Duodenal mucosa (tissue), 2 donors: Measurements from ENCODE around the gene HSF5.
A peak's percentile ranks its signal among the peaks of the same experiment; 100 is the strongest.
"Not testable (repeated sequence)": the region's sequence is repeated elsewhere in the genome, so short reads cannot be mapped to it uniquely, and the experiment has no call there.

Experiments used
- H3K27ac ChIP-seq: one replicate; pipeline ENCODE4 v1.7.0; 2013; ENCODE audit warnings: low read depth, low read length
- H3K27me3 ChIP-seq, 2 donors: one replicate each; pipeline ENCODE4 v1.7.0; 2013; ENCODE audit warnings: low read length in 2 of 2, control low read depth in 1 of 2; ENCODE audit not compliant: insufficient read depth in 2 of 2, control insufficient read depth in 1 of 2
- H3K36me3 ChIP-seq, 2 donors: one replicate each; pipeline ENCODE4 v1.7.0; 2013; ENCODE audit warnings: low read length in 2 of 2, control low read depth in 1 of 2; ENCODE audit not compliant: insufficient read depth in 2 of 2, control insufficient read depth in 1 of 2
- H3K4me1 ChIP-seq, 2 donors: one replicate each; pipeline ENCODE4 v1.7.0; 2013; ENCODE audit warnings: low read length in 2 of 2, control low read depth in 1 of 2; ENCODE audit not compliant: insufficient read depth in 2 of 2, control insufficient read depth in 1 of 2
- H3K4me3 ChIP-seq, 2 donors: one replicate each; pipeline ENCODE4 v1.7.0; 2013; ENCODE audit warnings: low read length in 2 of 2, low read depth in 1 of 2
- H3K9ac ChIP-seq, 2 donors: one replicate each; pipeline ENCODE4 v1.7.0; 2013; ENCODE audit warnings: low read length in 2 of 2, low read depth in 1 of 2
- H3K9me3 ChIP-seq, 2 donors: one replicate each; pipeline ENCODE4 v1.7.0; 2013; ENCODE audit warnings: low read length in 2 of 2, control low read depth in 1 of 2; ENCODE audit not compliant: control insufficient read depth in 1 of 2

Gene HSF5

DNA sequence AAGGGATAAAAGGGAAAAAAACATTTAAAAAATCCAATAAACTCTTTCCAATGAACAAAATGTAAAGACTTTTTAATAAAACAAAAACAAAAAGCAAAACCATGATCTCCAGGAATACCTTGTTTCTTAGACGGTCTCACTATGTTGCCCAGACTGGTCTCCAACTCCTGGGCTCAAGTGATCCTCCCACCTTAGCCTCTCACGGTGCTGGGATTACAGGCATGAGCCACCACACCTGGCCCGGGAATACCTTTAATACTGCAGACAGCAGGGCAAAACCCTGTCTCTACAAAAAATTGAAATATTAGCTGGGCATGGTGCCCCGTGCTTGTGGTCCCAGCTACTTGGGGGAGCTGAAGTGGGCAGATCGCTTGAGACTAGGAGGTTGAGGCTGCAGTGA lies 78.8 kb downstream of the HSF5 start:
- no peaks in the 10 kb centered on the region for H3K9me3 ChIP-seq
- no peak overlapping the region for H3K27ac ChIP-seq
- peak overlapping the region in 1 of 2 donors; percentile 48 for H3K9ac ChIP-seq
- no peaks in the 10 kb centered on the region for H3K27me3 ChIP-seq
- peak overlapping the region; percentile 12 to 35 for H3K4me3 ChIP-seq
- H3K36me3 ChIP-seq = no peaks in the 10 kb centered on the region
- peaks cover 0 to 6% of the 10 kb centered on the region in 2 donors for H3K4me1 ChIP-seq

DNA sequence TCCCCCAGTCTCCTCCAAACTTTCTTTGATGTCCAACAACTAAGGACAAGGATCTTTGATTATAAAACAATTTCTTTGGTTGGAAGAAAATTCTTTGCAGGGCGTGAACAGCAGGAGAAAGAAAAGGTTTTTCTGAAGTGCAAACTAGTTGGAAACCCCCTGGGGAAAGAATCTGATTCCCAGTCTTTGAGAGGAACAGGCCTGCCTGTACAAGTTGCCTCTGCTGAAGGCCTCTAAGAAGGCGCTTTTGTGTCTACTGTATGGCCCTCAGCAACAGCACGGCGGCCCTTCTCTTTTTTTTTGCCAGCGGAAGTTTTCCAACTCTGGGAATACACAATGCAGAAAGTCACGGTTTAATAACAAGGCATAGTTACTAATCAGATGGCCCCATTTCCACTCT lies 84.9 kb downstream of the HSF5 start:
- no peak overlapping the region for H3K27ac ChIP-seq
- H3K4me1 ChIP-seq = peaks cover 25 to 53% of the 10 kb centered on the region in 2 donors
- peaks cover 0 to 6% of the 10 kb centered on the region in 2 donors for H3K36me3 ChIP-seq
- H3K9me3 ChIP-seq = no peaks in the 10 kb centered on the region
- no peaks in the 10 kb centered on the region for H3K27me3 ChIP-seq
- H3K9ac ChIP-seq = peak overlapping the region in 1 of 2 donors; percentile 32
- H3K4me3 ChIP-seq = peak overlapping the region; percentile 3 to 13

GRCh38 chr17:58402679-58403078 lies 85.5 kb downstream of the HSF5 start:
- no peak overlapping the region for H3K27ac ChIP-seq
- no peak overlapping the region for H3K9ac ChIP-seq
- H3K27me3 ChIP-seq = no peaks in the 10 kb centered on the region
- H3K36me3 ChIP-seq = peaks cover 0 to 6% of the 10 kb centered on the region in 2 donors
- H3K4me3 ChIP-seq = no peak overlapping the region
- H3K9me3 ChIP-seq = no peaks in the 10 kb centered on the region
- H3K4me1 ChIP-seq = peaks cover 30 to 57% of the 10 kb centered on the region in 2 donors

DNA sequence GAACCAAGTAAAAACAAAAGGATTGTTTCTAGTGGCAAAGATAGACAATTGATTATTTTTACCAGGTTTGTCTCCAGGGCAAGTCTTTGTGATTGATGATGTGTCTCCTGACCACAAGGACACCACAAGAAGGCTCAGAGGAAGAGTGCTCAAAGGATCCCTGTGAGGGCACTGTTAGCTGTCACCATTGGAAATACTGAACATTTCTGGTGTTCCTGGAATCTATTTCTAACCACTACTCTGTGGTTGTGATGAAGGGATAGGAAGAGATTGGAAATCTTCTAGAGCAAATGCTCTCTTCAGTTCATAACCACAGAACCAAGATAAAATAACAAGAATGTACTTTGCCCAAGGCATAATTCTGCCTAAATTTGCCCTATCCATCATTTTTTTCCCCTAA lies 86.2 kb downstream of the HSF5 start:
- H3K9me3 ChIP-seq = no peaks in the 10 kb centered on the region
- H3K4me1 ChIP-seq = peaks cover 32 to 59% of the 10 kb centered on the region in 2 donors
- no peak overlapping the region for H3K27ac ChIP-seq
- no peak overlapping the region for H3K9ac ChIP-seq
- H3K36me3 ChIP-seq = peaks cover 0 to 6% of the 10 kb centered on the region in 2 donors
- H3K27me3 ChIP-seq = no peaks in the 10 kb centered on the region
- peak overlapping the region in 1 of 2 donors; percentile 18 for H3K4me3 ChIP-seq

GRCh38 chr17:58401287-58401686 lies 86.9 kb downstream of the HSF5 start:
- Histone ChIP-seq H3K4me1 (peaks cover 35 to 63% of the 10 kb centered on the region in 2 donors), H3K36me3 (peaks cover 0 to 6% of the 10 kb centered on the region in 2 donors), H3K27ac (no peak overlapping the region), H3K9me3 (no peaks in the 10 kb centered on the region), H3K4me3 (no peak overlapping the region), H3K9ac (no peak overlapping the region), H3K27me3 (no peaks in the 10 kb centered on the region)

- Histone ChIP-seq H3K36me3 (peaks cover 0 to 6% of the 10 kb centered on the region in 2 donors), H3K9ac (no peak overlapping the region), H3K4me3 (no peak overlapping the region), H3K4me1 (peaks cover 40 to 68% of the 10 kb centered on the region in 2 donors), H3K27me3 (no peaks in the 10 kb centered on the region), H3K27ac (no peak overlapping the region), H3K9me3 (no peaks in the 10 kb centered on the region)
Measured at GRCh38 chr17:58400826-58401225, 87.4 kb downstream of the HSF5 start.

DNA sequence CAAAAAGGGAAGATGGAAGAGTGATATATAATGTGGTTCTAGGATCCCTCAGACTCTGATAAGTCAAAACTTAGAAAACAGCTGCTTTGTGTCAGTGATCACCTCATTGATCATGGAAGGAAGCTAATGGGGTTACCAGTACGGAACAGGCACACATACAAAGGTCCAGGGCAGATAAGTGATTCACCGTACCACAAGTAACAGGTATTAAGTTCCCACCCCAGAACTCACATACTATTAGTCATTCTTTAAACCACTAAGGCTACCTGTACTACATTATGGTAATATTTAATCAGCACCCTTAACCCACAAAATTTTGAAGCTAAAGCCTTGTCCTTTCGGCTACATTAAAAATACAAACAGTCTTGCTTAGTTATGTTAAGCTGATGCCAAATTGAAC lies 88.2 kb downstream of the HSF5 start:
- Histone ChIP-seq H3K9me3 (no peaks in the 10 kb centered on the region), H3K9ac (no peak overlapping the region), H3K27me3 (no peaks in the 10 kb centered on the region), H3K27ac (no peak overlapping the region), H3K4me3 (no peak overlapping the region), H3K4me1 (peaks cover 49 to 76% of the 10 kb centered on the region in 2 donors), H3K36me3 (peaks cover 0 to 6% of the 10 kb centered on the region in 2 donors)

DNA sequence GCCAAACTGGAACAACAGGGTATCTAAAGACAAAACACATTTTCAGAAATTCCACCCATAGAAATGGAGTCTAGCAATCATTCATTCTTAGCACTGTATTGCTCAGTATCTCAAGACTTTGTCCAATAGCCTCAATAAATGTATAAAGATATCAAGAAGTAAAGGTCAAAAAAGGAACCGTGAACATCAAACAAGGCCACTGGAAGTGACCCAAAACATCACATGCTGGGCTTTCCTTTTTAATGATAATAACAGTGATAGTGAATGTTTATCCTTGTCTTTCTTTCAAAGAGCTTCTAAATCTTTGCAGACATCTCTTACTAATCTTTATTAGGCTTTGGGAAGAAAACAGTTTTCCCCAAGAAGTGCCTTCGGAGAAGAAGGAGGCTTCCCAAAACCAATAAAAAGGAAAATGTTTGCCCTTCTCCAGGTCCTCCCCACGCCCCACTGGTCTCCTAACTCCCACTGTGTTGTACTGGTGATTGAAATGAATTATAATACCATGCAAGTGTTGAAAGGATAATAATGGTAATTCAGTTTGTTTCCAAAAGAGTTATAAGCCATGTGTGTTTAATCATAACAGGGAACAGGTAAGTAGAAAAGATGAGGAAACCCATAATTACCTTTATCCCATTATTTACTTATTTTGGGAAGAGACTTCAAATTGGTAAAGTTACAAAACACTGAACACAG lies 89.5 kb downstream of the HSF5 start:
- Histone ChIP-seq H3K27ac (no peak overlapping the region), H3K36me3 (peaks cover 0 to 6% of the 10 kb centered on the region in 2 donors), H3K27me3 (no peaks in the 10 kb centered on the region), H3K4me3 (no peak overlapping the region), H3K4me1 (peaks cover 59 to 76% of the 10 kb centered on the region in 2 donors), H3K9me3 (no peaks in the 10 kb centered on the region), H3K9ac (no peak overlapping the region)

GRCh38 chr17:58397421-58397820 lies 90.8 kb downstream of the HSF5 start:
- H3K27ac ChIP-seq, H3K9me3 ChIP-seq, H3K36me3 ChIP-seq, H3K27me3 ChIP-seq, H3K9ac ChIP-seq, H3K4me3 ChIP-seq: not testable (repeated sequence)
- H3K4me1 ChIP-seq = peaks cover 59 to 67% of the 10 kb centered on the region in 2 donors

GRCh38 chr17:58396173-58396572 lies 92.0 kb downstream of the HSF5 start:
- Histone ChIP-seq H3K27ac (no peak overlapping the region), H3K4me3 (no peak overlapping the region), H3K27me3 (no peaks in the 10 kb centered on the region), H3K9me3 (no peaks in the 10 kb centered on the region), H3K4me1 (peaks cover 60 to 66% of the 10 kb centered on the region in 2 donors), H3K9ac (no peak overlapping the region), H3K36me3 (no peaks in the 10 kb centered on the region)
